Activated T-cell treated with anti-CD3 and anti-CD28 coated beads, Interleukin-2, amount 50 U/mL, for 24 hours (primary cell): ENCODE measurements around the gene MACROD2.

Experiments used
- DNase-seq: peaks from one replicate; pipeline ENCODE4 v3.0.0-alpha.2; 2020
- H3K27ac Mint-ChIP-seq: 2 replicates; pipeline ENCODE4 v1.8.0; 2020; ENCODE audit warnings: mild to moderate bottlenecking, mixed read lengths
- H3K27me3 Mint-ChIP-seq: 2 replicates; pipeline ENCODE4 v1.8.0; 2020; ENCODE audit warnings: mixed read lengths
- H3K36me3 Mint-ChIP-seq: 2 replicates; pipeline ENCODE4 v1.8.0; 2020; ENCODE audit warnings: low read depth, mixed read lengths
- H3K4me1 Mint-ChIP-seq: 2 replicates; pipeline ENCODE4 v1.8.0; 2020; ENCODE audit warnings: low read depth, mixed read lengths
- H3K4me3 Mint-ChIP-seq: 2 replicates; pipeline ENCODE4 v1.8.0; 2020; ENCODE audit warnings: mild to moderate bottlenecking, moderate library complexity, mixed read lengths
- H3K9me3 Mint-ChIP-seq: 2 replicates; pipeline ENCODE4 v1.8.0; 2020; ENCODE audit warnings: mixed read lengths

Gene MACROD2

DNA sequence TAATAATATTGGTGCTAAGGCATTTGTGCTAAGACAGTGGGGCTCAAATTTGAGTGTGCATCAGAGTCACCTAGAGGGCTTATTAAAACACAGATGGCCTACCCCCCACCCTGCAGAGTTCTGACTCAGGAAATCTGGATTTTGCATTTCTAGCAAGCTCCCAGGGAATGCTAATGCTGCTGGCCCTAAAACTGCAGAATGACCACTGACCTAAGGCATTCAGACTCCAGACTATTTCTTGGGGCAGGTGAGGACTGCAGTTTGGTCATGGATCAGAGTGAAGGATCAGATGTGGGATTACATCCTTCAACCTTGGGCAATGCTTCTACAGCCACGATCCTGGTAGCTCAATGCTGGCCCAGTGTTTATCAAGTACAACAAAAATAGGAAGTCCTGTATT, 952.2 kb downstream of the MACROD2 start:
- no peak overlapping the region for H3K4me3 Mint-ChIP-seq
- H3K27ac Mint-ChIP-seq, result no peak overlapping the region
- peaks cover 16% of the 10 kb centered on the region for H3K9me3 Mint-ChIP-seq
- no peaks in the 10 kb centered on the region for H3K36me3 Mint-ChIP-seq
- DNase-seq, result no peak
- no peaks in the 10 kb centered on the region for H3K27me3 Mint-ChIP-seq
- H3K4me1 Mint-ChIP-seq, result no peaks in the 10 kb centered on the region

- Mint-ChIP-seq H3K27ac (no peak overlapping the region), H3K4me3 (no peak overlapping the region), H3K27me3 (no peaks in the 10 kb centered on the region), H3K36me3 (no peaks in the 10 kb centered on the region), H3K9me3 (peaks cover 14% of the 10 kb centered on the region), H3K4me1 (no peaks in the 10 kb centered on the region)
- no peak for DNase-seq
Observed at GRCh38 chr20:14947946-14948345, 952.6 kb downstream of the MACROD2 start.

GRCh38 chr20:14948416-14948815, 953.1 kb downstream of the MACROD2 start:
- no peak overlapping the region for H3K27ac Mint-ChIP-seq
- peaks cover 14% of the 10 kb centered on the region for H3K9me3 Mint-ChIP-seq
- no peak overlapping the region for H3K4me3 Mint-ChIP-seq
- no peak for DNase-seq
- H3K36me3 Mint-ChIP-seq, result no peaks in the 10 kb centered on the region
- H3K27me3 Mint-ChIP-seq, result no peaks in the 10 kb centered on the region
- no peaks in the 10 kb centered on the region for H3K4me1 Mint-ChIP-seq

DNA sequence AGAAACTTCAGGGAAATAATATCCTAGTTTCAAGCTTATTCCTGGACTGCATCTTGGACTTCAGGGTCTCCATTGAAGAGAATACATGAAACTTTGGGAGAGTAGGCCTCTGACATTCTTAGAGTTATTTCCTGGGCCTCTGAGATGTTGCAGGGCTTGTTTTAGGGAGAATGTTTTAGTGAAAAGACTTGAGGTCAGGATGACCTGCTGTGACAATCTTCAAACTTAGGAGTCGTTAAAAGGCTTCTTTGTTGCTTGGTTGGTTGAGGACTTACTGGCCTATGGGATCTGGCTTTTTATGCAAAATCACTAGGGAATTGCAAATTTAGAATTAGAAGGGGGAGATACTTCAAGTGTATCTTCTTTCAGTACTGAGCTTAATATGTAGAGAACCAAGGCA, 955.3 kb downstream of the MACROD2 start:
- Mint-ChIP-seq H3K4me3 (no peak overlapping the region), H3K9me3 (peaks cover 10% of the 10 kb centered on the region), H3K4me1 (no peaks in the 10 kb centered on the region), H3K27me3 (no peaks in the 10 kb centered on the region), H3K27ac (no peak overlapping the region), H3K36me3 (no peaks in the 10 kb centered on the region)
- DNase-seq, result no peak

DNA sequence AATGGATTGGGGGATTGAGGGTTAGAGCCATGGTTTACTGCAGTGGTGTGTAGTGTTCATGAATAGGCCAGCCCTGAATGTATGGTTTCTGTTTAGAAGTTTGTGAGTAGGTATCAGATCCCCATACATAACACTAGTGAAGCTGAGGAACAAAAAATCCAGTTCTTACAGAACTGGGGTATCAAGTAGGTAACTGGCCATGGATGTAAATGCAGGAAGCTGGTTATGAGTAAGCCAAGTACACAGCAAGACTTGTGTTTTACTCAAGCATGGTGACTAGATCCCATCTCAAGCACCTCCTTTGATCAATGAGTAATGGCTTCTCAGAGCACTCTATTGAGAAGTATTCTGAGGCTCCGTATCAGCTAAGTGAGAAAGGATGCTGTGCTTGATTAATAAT, 955.8 kb downstream of the MACROD2 start:
- DNase-seq, result no peak
- Mint-ChIP-seq H3K36me3 (no peaks in the 10 kb centered on the region), H3K4me3 (no peak overlapping the region), H3K27me3 (no peaks in the 10 kb centered on the region), H3K27ac (no peak overlapping the region), H3K4me1 (no peaks in the 10 kb centered on the region), H3K9me3 (peaks cover 10% of the 10 kb centered on the region)

DNA sequence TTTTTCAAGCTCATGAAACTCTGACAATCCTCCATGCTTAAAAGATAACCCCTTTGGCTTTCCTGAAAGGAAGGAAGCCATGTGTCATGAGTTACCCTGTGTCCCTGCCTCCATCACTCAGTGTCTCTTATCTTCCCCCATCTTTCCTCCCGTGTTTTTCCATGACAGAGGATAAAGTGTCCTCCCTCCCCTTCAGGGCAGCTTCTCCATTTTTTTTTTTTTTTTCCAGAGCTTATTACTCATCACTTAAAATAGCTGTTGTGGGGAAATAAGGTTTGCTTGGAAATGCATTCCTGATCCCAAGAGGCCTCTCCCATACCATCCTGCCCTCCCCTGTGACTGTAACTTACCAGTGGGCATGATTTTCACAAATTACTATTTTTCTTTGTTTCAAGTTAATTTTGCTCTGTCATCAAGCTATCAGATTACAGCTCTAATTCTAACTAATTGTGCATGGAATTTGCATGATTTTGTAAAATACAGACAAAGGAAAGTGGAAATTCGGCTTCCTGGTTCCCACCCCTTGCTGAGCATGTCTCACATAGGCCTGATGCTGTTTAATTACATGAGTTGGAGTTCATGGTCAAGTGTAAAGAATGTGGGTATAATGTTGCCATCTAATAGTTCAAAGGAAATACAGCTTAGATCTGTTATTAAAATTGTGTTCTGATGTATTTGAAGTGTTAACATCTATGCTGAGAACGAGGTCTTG, 956.5 kb downstream of the MACROD2 start:
- Mint-ChIP-seq H3K4me1 (no peaks in the 10 kb centered on the region), H3K27me3 (no peaks in the 10 kb centered on the region), H3K36me3 (no peaks in the 10 kb centered on the region), H3K9me3 (peaks cover 10% of the 10 kb centered on the region), H3K27ac (no peak overlapping the region), H3K4me3 (no peak overlapping the region)
- DNase-seq, result no peak

- peaks cover 10% of the 10 kb centered on the region for H3K9me3 Mint-ChIP-seq
- no peaks in the 10 kb centered on the region for H3K36me3 Mint-ChIP-seq
- H3K4me1 Mint-ChIP-seq, result no peaks in the 10 kb centered on the region
- no peak overlapping the region for H3K4me3 Mint-ChIP-seq
- no peak for DNase-seq
- H3K27me3 Mint-ChIP-seq, result no peaks in the 10 kb centered on the region
- H3K27ac Mint-ChIP-seq, result no peak overlapping the region
Observed at GRCh38 chr20:14953736-14954135, 958.4 kb downstream of the MACROD2 start.

GRCh38 chr20:14955399-14955798, 960.1 kb downstream of the MACROD2 start:
- Mint-ChIP-seq H3K4me3 (no peak overlapping the region), H3K9me3 (peaks cover 12% of the 10 kb centered on the region), H3K27ac (no peak overlapping the region), H3K36me3 (no peaks in the 10 kb centered on the region), H3K4me1 (no peaks in the 10 kb centered on the region), H3K27me3 (no peaks in the 10 kb centered on the region)
- DNase-seq, result no peak

DNA sequence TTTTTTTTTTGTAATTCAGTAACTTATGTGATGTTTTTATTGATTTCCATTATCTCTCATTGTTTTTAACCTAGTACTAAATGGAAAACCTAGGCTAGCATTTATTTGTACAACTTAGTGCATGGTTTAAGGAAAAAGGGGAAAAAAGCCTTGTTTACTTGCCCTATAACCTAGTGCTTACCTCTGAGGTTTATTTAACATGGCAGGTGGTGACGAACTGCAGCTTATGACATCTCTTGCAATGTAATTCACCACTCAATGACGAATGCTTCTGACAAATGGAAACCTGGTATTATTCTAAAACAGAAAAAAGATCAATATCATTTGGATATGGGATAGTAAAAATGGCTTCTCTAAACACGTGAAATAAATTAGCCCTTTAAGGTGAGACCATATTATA, 960.7 kb downstream of the MACROD2 start:
- H3K4me1 Mint-ChIP-seq, result no peaks in the 10 kb centered on the region
- H3K27me3 Mint-ChIP-seq, result no peaks in the 10 kb centered on the region
- no peaks in the 10 kb centered on the region for H3K36me3 Mint-ChIP-seq
- peaks cover 12% of the 10 kb centered on the region for H3K9me3 Mint-ChIP-seq
- no peak overlapping the region for H3K4me3 Mint-ChIP-seq
- no peak overlapping the region for H3K27ac Mint-ChIP-seq
- no peak for DNase-seq

GRCh38 chr20:14956538-14956937, 961.2 kb downstream of the MACROD2 start:
- H3K36me3 Mint-ChIP-seq, result no peaks in the 10 kb centered on the region
- no peak overlapping the region for H3K4me3 Mint-ChIP-seq
- no peaks in the 10 kb centered on the region for H3K27me3 Mint-ChIP-seq

GRCh38 chr20:14957402-14957801, 962.1 kb downstream of the MACROD2 start:
- no peak for DNase-seq
- Mint-ChIP-seq H3K27me3 (no peaks in the 10 kb centered on the region), H3K4me3 (no peak overlapping the region), H3K36me3 (no peaks in the 10 kb centered on the region), H3K9me3 (peaks cover 4% of the 10 kb centered on the region), H3K4me1 (no peaks in the 10 kb centered on the region), H3K27ac (no peak overlapping the region)

More at GRCh38 chr20:14956538-14956937, 961.2 kb downstream of the MACROD2 start:
- Mint-ChIP-seq H3K27ac (no peak overlapping the region), H3K9me3 (peaks cover 9% of the 10 kb centered on the region), H3K4me1 (no peaks in the 10 kb centered on the region)
- DNase-seq, result no peak

- DNase-seq, result no peak
- no peak overlapping the region for H3K4me3 Mint-ChIP-seq
- H3K9me3 Mint-ChIP-seq, result peaks cover 4% of the 10 kb centered on the region
- no peak overlapping the region for H3K27ac Mint-ChIP-seq
- no peaks in the 10 kb centered on the region for H3K36me3 Mint-ChIP-seq
- no peaks in the 10 kb centered on the region for H3K27me3 Mint-ChIP-seq
- H3K4me1 Mint-ChIP-seq, result no peaks in the 10 kb centered on the region
Observed at GRCh38 chr20:14958626-14959025, 963.3 kb downstream of the MACROD2 start.

- Mint-ChIP-seq H3K9me3 (peaks cover 2% of the 10 kb centered on the region), H3K4me1 (no peaks in the 10 kb centered on the region)
Observed at GRCh38 chr20:14959506-14960475, 964.5 kb downstream of the MACROD2 start.

GRCh38 chr20:14960831-14961230, 965.5 kb downstream of the MACROD2 start:
- H3K27ac Mint-ChIP-seq, result no peak overlapping the region
- H3K4me1 Mint-ChIP-seq, result no peaks in the 10 kb centered on the region
- peaks cover 2% of the 10 kb centered on the region for H3K9me3 Mint-ChIP-seq
- no peak overlapping the region for H3K4me3 Mint-ChIP-seq
- no peak for DNase-seq
- H3K27me3 Mint-ChIP-seq, result no peaks in the 10 kb centered on the region
- no peaks in the 10 kb centered on the region for H3K36me3 Mint-ChIP-seq

More at GRCh38 chr20:14959506-14960475, 964.5 kb downstream of the MACROD2 start:
- H3K27me3 Mint-ChIP-seq, result no peaks in the 10 kb centered on the region
- H3K4me3 Mint-ChIP-seq, result no peak overlapping the region
- no peak for DNase-seq
- H3K27ac Mint-ChIP-seq, result no peak overlapping the region
- no peaks in the 10 kb centered on the region for H3K36me3 Mint-ChIP-seq

DNA sequence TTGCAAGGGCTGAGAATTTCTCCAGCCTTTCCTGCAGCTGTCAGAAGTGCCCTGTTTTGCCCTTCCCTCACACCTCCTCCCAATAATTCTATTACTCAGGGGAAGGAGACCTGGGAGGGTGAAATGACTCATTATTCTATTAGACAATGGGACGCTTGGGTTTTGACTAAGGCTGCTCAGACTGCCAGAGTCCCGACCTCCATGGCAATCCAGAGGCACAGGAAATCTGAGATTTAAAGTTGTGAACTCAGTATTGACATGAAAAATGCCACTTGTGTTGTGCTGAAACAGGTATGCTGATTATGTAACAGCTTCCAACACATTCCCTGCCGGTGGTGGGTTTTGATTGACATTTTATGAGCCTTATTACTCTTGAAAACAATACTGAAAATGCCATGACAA, 967.9 kb downstream of the MACROD2 start:
- peaks cover 5% of the 10 kb centered on the region for H3K9me3 Mint-ChIP-seq
- H3K4me1 Mint-ChIP-seq, result no peaks in the 10 kb centered on the region
- H3K27me3 Mint-ChIP-seq, result no peaks in the 10 kb centered on the region
- H3K4me3 Mint-ChIP-seq, result no peak overlapping the region
- no peak for DNase-seq
- H3K27ac Mint-ChIP-seq, result no peak overlapping the region
- no peaks in the 10 kb centered on the region for H3K36me3 Mint-ChIP-seq
